ENCODE results near the gene GPC1. TPM values are rescaled to one million over a fixed set of nuclear protein-coding genes. Genes with fewer than 3 reads are reported as not detected.

Gene GPC1
- total and polyA plus RNA-seq, 2 of the 4 experiments (the other 2 are of a cell fraction): 16.0 to 211 TPM

DNA sequence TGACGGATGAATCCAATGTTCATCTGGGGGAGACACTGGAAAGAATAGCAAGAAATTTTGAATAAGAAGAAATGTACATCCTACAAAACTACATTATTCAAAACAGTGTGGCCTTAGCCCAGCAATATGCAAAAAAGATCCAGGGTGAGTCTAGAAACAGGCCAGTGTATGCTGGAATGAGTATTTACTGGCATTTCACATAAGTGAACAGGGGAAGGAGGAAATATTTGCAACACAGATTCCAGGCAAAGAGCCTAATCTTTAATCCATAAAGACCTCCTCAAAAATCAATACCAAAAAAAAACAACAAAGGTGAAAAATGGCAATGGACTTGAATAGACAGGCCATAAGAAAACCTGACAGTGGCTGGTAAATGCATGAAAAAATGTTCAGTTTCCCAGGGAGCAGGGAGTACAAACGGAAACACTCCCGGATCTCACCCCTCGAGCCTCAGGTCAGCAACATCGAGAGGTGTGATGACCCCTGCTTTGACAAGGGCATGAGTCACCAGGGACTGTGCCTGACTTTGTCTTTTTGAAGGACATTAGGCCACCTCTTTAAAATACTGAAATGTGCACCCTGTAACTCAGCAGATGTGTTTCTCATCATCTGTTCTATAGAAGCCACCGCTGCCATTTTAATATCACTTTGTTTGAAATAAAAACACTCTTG, 12.7 kb upstream of the GPC1 start:
- intact Hi-C loops (cut with micrococcal nuclease) (no loop called here), dilution Hi-C loops (cut with HindIII; ENCODE audit: low sequenced_read_pairs, unreplicated experiment) (no loop called here), in situ Hi-C loops (cut with MboI; ENCODE audit: low sequenced_read_pairs) (no loop called here)
- Histone ChIP-seq H3K18ac (ENCODE audit: low read depth, low read length) (no peak overlapping the region), H3K14ac (replicated peaks; ENCODE audit: low read depth, low read length) (no peak overlapping the region), H2AK5ac (ENCODE audit: low read depth, low read length) (no peak overlapping the region), H3K27me3 (ENCODE audit: control insufficient read depth, insufficient read depth, low read length) (no peaks in the 10 kb centered on the region), H4K91ac (ENCODE audit: insufficient read depth, low read depth, low read length) (no peak overlapping the region), H2BK120ac (ENCODE audit: low read depth, low read length) (no peak overlapping the region), H3K79me1 (ENCODE audit: low read depth in 1 of 2, low read length in 2 of 2) (no peaks in the 10 kb centered on the region), H4K20me1 (ENCODE audit: insufficient read depth, low read length) (no peaks in the 10 kb centered on the region), H3K4ac (ENCODE audit: low read depth, low read length) (no peak overlapping the region), H3K4me1 (ENCODE audit: control insufficient read depth, insufficient read depth, low read length) (peaks cover 2% of the 10 kb centered on the region; the same call in 1 of the 2 replicates), H2BK15ac (ENCODE audit: low read depth, low read length) (no peak overlapping the region), H3K9me3 (ENCODE audit: control insufficient read depth, insufficient read depth, low read length) (peaks cover 15% of the 10 kb centered on the region), H4K8ac (ENCODE audit: low read depth in 2 of 2, low read length in 2 of 2) (no peak overlapping the region), H2BK5ac (ENCODE audit: low read depth, low read length, poor library complexity, severe bottlenecking) (no peak overlapping the region), H3K9me1 (ENCODE audit: insufficient read depth, low read length) (no peaks in the 10 kb centered on the region), H3K23ac (ENCODE audit: low read depth, low read length) (no peak overlapping the region), H3K27ac (ENCODE audit: insufficient read depth, low read length) (no peak overlapping the region), H3K4me3 (ENCODE audit: insufficient read depth, low read depth, low read length) (no peak overlapping the region), H3K56ac (ENCODE audit: extremely low read depth, insufficient read depth, low read length) (no peak overlapping the region), H2BK20ac (ENCODE audit: low read depth, low read length) (no peak overlapping the region), H3K36me3 (ENCODE audit: control insufficient read depth, insufficient read depth, low read length) (no peaks in the 10 kb centered on the region), H2AK9ac (replicated peaks; ENCODE audit: low read depth, low read length, poor library complexity) (no peak overlapping the region), H2AFZ (replicated peaks; ENCODE audit: low read length, poor library complexity) (no peak overlapping the region), H3K9ac (ENCODE audit: low read depth, low read length) (no peak overlapping the region), H4K5ac (ENCODE audit: low read depth, low read length) (no peak overlapping the region), H3K4me2 (ENCODE audit: low read depth, low read length) (no peak overlapping the region)
- no TSS peak for BruUV-seq (replicated peaks)
- POLR2A ChIA-PET (ENCODE audit: unreplicated experiment): no interaction called here
- whole genome bisulfite sequencing, 2 experiments (ENCODE audit: extremely low coverage in 2 of 2, insufficient read length in 1 of 2): 59% methylated on average over 4 of the region's 6 CpGs; no CpG with 5 or more reads in 1 of the 2 experiments
- no peak for TF ChIP-seq RAD21 (IDR thresholded peaks at IDR 0.05; ENCODE audit: low read length)
- no peak for DNase-seq
- no peak for ATAC-seq (ENCODE audit: low read depth)
- CTCF ChIA-PET: interaction anchor here (1.3 kb wide), 1 partner anchor 12 kb away, joined by 3 read pairs; no protein-coding TSS in a partner anchor
